Osteocyte (in vitro differentiated cells): Measurements from ENCODE around the gene DDC. TPM values are rescaled to one million over a fixed set of nuclear protein-coding genes. Genes with fewer than 3 reads are reported as not detected.

Source experiments
- DNase-seq: peaks from one replicate; pipeline ENCODE4 v3.0.0; 2021; ENCODE audit warnings: mixed read lengths; ENCODE audit not compliant: unreplicated experiment; ENCODE audit errors: extremely low spot score
- H3K27ac Mint-ChIP-seq: one replicate; pipeline ENCODE4 v1.8.0; 2021; ENCODE audit warnings: mild to moderate bottlenecking, mixed read lengths; ENCODE audit not compliant: unreplicated experiment
- H3K27me3 Mint-ChIP-seq: one replicate; pipeline ENCODE4 v1.8.0; 2021; ENCODE audit warnings: mixed read lengths; ENCODE audit not compliant: unreplicated experiment
- H3K36me3 Mint-ChIP-seq: one replicate; pipeline ENCODE4 v1.8.0; 2021; ENCODE audit warnings: mixed read lengths; ENCODE audit not compliant: unreplicated experiment
- H3K4me1 Mint-ChIP-seq: one replicate; pipeline ENCODE4 v1.8.0; 2021; ENCODE audit warnings: mixed read lengths; ENCODE audit not compliant: unreplicated experiment
- H3K4me3 Mint-ChIP-seq: one replicate; pipeline ENCODE4 v1.8.0; 2021; ENCODE audit warnings: mild to moderate bottlenecking, moderate library complexity, mixed read lengths; ENCODE audit not compliant: unreplicated experiment
- H3K9me3 Mint-ChIP-seq: one replicate; pipeline ENCODE4 v1.8.0; 2021; ENCODE audit warnings: mixed read lengths; ENCODE audit not compliant: unreplicated experiment
- long read RNA-seq: library from polyadenylated mRNA; unstranded; transcript quantifications from one replicate; pipeline ENCODE4 v2.0.0, GENCODE V29; 2021
- total RNA-seq: library from RNA; stranded (reverse); gene quantifications from 2 replicates; pipeline ENCODE4 v1.2.1, GENCODE V29; 2021
- TF ChIP-seq, protein P1 (sequence below): fragments of 200-600 bp; sonication (generic); IDR thresholded peaks from 2 replicates; pipeline ENCODE4 v1.5.0; 2021; ENCODE audit warnings: antibody characterized with exemption, mild to moderate bottlenecking, moderate library complexity

The DDC gene, protein sequence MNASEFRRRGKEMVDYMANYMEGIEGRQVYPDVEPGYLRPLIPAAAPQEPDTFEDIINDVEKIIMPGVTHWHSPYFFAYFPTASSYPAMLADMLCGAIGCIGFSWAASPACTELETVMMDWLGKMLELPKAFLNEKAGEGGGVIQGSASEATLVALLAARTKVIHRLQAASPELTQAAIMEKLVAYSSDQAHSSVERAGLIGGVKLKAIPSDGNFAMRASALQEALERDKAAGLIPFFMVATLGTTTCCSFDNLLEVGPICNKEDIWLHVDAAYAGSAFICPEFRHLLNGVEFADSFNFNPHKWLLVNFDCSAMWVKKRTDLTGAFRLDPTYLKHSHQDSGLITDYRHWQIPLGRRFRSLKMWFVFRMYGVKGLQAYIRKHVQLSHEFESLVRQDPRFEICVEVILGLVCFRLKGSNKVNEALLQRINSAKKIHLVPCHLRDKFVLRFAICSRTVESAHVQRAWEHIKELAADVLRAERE
- not detected in 2 replicates for total RNA-seq
- long read RNA-seq, result 0 reads

DNA sequence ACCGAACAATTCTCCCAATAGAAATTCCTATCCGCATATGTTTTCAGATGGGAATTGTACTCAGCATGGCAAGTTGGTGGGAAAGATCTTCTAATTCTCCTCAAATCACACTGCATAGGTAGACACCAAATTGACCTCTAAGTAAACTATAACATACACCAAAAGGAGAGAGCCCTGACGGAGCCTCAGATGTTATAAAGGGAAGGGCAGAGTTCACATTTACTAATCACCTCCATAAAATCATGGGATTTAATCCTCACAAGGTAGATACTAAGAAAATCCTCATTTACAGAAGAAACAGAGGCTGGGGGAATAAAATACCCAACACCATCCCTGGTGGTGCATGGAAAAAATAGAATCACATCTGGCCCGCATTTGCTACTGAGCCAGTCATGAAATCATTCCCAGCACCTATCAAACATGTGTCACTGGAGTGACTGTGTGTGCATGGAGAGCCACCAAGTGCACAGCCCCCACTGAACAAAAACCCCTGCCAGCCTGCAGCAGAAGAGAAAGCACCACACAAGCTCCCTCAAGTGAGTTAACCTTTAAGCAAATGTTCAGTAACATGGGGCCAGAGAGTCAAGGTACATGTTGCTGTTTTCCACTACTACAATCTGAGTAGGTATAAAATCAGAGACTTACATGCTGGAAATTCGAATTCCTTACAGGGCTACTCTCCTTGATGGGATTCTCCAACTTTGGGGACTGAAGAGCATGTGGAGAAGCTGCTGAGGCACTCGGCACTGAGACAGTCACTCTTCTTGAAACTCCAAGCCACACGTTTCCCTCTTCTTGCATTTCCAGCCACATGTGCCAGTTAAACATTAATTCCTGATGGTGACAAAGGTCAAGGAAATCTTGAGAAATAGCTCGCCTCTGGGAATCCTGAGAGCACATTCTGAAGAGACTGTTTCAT, at the start of gene DDC:
DDC (minus strand) TSS at position 766 of the 919 bp plus-strand sequence. CDS start 21,320 bp downstream, outside the sequence.
- H3K27me3 Mint-ChIP-seq, result peaks cover 44% of the 10 kb centered on the region
- no peak for DNase-seq
- TF ChIP-seq, protein P1, sequence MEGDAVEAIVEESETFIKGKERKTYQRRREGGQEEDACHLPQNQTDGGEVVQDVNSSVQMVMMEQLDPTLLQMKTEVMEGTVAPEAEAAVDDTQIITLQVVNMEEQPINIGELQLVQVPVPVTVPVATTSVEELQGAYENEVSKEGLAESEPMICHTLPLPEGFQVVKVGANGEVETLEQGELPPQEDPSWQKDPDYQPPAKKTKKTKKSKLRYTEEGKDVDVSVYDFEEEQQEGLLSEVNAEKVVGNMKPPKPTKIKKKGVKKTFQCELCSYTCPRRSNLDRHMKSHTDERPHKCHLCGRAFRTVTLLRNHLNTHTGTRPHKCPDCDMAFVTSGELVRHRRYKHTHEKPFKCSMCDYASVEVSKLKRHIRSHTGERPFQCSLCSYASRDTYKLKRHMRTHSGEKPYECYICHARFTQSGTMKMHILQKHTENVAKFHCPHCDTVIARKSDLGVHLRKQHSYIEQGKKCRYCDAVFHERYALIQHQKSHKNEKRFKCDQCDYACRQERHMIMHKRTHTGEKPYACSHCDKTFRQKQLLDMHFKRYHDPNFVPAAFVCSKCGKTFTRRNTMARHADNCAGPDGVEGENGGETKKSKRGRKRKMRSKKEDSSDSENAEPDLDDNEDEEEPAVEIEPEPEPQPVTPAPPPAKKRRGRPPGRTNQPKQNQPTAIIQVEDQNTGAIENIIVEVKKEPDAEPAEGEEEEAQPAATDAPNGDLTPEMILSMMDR, result no peak
- no peaks in the 10 kb centered on the region for H3K9me3 Mint-ChIP-seq
- no peak within 1 kb of the TSS for H3K4me3 Mint-ChIP-seq
- H3K36me3 Mint-ChIP-seq, result no peaks in the 10 kb centered on the region
- no peaks in the 10 kb centered on the region for H3K4me1 Mint-ChIP-seq
- no peak within 1 kb of the TSS for H3K27ac Mint-ChIP-seq

DNA sequence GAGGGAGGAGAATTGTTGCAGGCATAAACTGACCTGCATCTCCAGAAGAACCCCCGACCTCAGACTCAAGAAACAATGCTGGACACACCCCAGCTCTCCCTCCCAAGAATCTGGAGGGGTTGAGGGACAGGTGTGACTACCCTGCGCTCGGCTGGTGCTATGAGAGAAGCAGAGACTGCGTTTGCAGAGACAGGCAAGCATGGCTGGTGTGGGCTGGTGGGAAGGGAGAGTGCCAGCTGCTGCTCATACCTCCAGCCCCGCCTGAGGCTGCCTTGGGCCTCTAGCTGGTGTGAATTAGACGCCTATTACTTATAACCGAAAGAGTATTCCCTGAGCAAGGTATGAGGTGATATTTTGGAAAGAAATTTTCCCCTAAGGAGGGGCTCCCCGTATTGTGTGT, 48.3 kb upstream of the DDC start:
- Mint-ChIP-seq H3K36me3 (peaks cover 48% of the 10 kb centered on the region), H3K4me1 (no peaks in the 10 kb centered on the region), H3K9me3 (no peaks in the 10 kb centered on the region), H3K27me3 (no peaks in the 10 kb centered on the region), H3K4me3 (no peak overlapping the region), H3K27ac (no peak overlapping the region)
- DNase-seq, result no peak
- TF ChIP-seq, protein P1, result no peak

DNA sequence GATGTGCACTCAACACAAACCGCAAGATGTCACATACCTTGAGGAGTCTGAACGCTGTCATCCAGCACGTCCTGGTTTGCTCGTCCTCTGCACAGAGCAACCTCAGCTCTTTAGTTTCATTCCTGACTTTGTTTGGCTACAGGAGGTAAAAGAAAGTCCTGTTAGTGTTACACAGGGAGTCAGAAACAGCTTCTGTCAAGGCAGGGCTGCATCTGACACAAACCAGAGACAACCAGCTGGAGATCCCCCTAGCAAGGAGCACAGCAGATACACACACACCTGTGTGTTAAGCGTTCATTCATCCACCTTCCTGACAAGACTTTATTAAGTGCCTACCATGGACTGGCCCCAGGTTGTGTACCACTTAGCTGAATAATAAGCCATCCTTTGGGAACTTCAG, 47.5 kb upstream of the DDC start:
- TF ChIP-seq, protein P1, result no peak
- H3K4me1 Mint-ChIP-seq, result no peaks in the 10 kb centered on the region
- H3K36me3 Mint-ChIP-seq, result peaks cover 51% of the 10 kb centered on the region
- H3K27ac Mint-ChIP-seq, result no peak overlapping the region
- H3K4me3 Mint-ChIP-seq, result no peak overlapping the region
- H3K27me3 Mint-ChIP-seq, result no peaks in the 10 kb centered on the region
- no peak for DNase-seq
- no peaks in the 10 kb centered on the region for H3K9me3 Mint-ChIP-seq

DNA sequence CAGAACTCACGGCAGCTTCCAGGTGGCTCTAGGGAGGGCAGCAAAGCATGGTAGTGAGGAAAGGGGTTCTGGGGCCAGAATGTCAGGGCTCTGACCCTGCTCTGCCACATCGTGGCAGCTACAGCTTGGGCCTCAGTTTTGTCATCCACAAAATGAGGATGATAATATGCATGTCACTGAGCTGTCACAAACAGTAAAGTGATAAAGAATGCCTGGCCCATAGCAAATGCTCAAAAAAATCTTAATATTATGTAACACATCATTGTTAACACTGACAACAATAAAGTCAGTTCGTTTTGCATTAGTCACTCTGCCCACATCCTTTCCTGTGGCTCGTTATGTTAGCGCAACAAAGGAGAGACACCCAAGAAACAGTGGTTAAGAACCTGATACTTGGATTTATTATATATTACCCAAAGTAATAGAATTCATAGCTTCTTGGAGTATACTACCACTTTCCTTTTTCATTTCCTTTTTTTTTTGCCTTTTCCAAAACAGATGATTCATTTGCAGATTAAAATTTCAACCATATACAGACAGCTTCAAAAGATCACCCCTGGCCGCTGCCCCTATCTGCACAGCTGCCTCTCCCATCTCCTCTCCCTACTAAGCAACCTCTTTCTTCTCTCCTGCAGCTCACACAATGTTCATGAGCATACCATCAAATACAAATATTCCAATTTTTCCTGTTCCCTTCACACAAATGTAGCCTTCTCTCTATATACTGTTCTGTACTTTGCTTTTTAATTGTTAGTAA, 45.5 kb upstream of the DDC start:
- no peak for DNase-seq
- Mint-ChIP-seq H3K36me3 (peaks cover 46% of the 10 kb centered on the region), H3K9me3 (no peaks in the 10 kb centered on the region), H3K4me1 (no peaks in the 10 kb centered on the region), H3K27ac (no peak overlapping the region), H3K27me3 (no peaks in the 10 kb centered on the region), H3K4me3 (no peak overlapping the region)
- TF ChIP-seq, protein P1, result no peak
